HEK293 (cell line): ENCODE data around the gene LRRC75A.

ENCODE experiments used
- CTCF ChIA-PET: fragments of 350-600 bp; formaldehyde crosslinking; extraction: SDS; loops from one replicate; lab custom pipeline; 2021; ENCODE audit warnings: antibody characterized with exemption; lab: Yijun Ruan, JAX
- POLR2A ChIA-PET: fragments of 300-600 bp; formaldehyde crosslinking; extraction: SDS; loops from one replicate; lab custom pipeline; 2020; ENCODE audit warnings: antibody characterized with exemption, inconsistent platforms; lab: Yijun Ruan, JAX
- H3K27ac ChIP-seq: fragments of 200-500 bp; sonication (Bioruptor generic); 2 replicates; pipeline ENCODE4 v1.5.1; 2014; ENCODE audit warnings: low read depth, low read length, control low read depth, inconsistent platforms; ENCODE audit errors: extremely low read depth
- H3K36me3 ChIP-seq, 2 experiments: fragments of 200-500 bp in 1 of 2; sonication (Bioruptor generic) in 1 of 2; 1 replicate in 1 of 2; 2 replicates in 1 of 2; pipeline ENCODE4 v1.5.1; 2014 to 2017; ENCODE audit warnings: inconsistent platforms in 2 of 2, low read length in 2 of 2; ENCODE audit not compliant: control insufficient read depth in 2 of 2, insufficient read depth in 1 of 2
- H3K4me1 ChIP-seq: fragments of 200-500 bp; sonication (Bioruptor generic); 2 replicates; pipeline ENCODE4 v1.5.1; 2014; ENCODE audit warnings: mild to moderate bottlenecking, low read length, inconsistent platforms; ENCODE audit not compliant: control insufficient read depth, insufficient read depth
- H3K4me3 ChIP-seq: 2 replicates; pipeline ENCODE4 v1.5.1; 2011; ENCODE audit warnings: low read depth, mild to moderate bottlenecking, control low read depth, low read length, moderate library complexity
- H3K9me3 ChIP-seq: fragments of 200-500 bp; sonication (Bioruptor generic); 2 replicates; pipeline ENCODE4 v1.5.1; 2014; ENCODE audit warnings: low read depth, low read length, inconsistent platforms; ENCODE audit not compliant: control insufficient read depth, insufficient read depth
- GLIS2 ChIP-seq: fragments of 450-650 bp; formaldehyde crosslinking; IDR thresholded peaks from 2 replicates; pipeline ENCODE4 v1.5.1; 2016; ENCODE audit warnings: missing biosample characterization, missing genetic modification characterization
- KLF9 ChIP-seq: fragments of 450-650 bp; formaldehyde crosslinking; IDR thresholded peaks from 2 replicates; pipeline ENCODE4 v1.5.1; 2016; ENCODE audit warnings: missing biosample characterization, missing genetic modification characterization, low read depth
- MZF1 ChIP-seq: fragments of 450-650 bp; formaldehyde crosslinking; IDR thresholded peaks from 2 replicates; pipeline ENCODE4 v1.5.1; 2017; ENCODE audit warnings: missing biosample characterization, missing genetic modification characterization, borderline replicate concordance
- REST ChIP-seq: fragments of 450-650 bp; formaldehyde crosslinking; IDR thresholded peaks from 2 replicates; pipeline ENCODE4 v1.5.1; 2016; ENCODE audit warnings: missing biosample characterization, missing genetic modification characterization
- SCRT2 ChIP-seq: fragments of 450-650 bp; formaldehyde crosslinking; IDR thresholded peaks from 2 replicates; pipeline ENCODE4 v1.5.1; 2016; ENCODE audit warnings: missing biosample characterization, missing genetic modification characterization
- YY2 ChIP-seq: fragments of 450-650 bp; formaldehyde crosslinking; IDR thresholded peaks from 2 replicates; pipeline ENCODE4 v1.5.1; 2016; ENCODE audit warnings: missing biosample characterization, missing genetic modification characterization
- ZBTB17 ChIP-seq: fragments of 450-650 bp; formaldehyde crosslinking; IDR thresholded peaks from 2 replicates; pipeline ENCODE4 v1.5.1; 2016; ENCODE audit warnings: missing biosample characterization, missing genetic modification characterization
- ZNF16 ChIP-seq: fragments of 450-650 bp; formaldehyde crosslinking; IDR thresholded peaks from 2 replicates; pipeline ENCODE4 v1.5.1; 2016; ENCODE audit warnings: low read depth, missing biosample characterization, missing genetic modification characterization
- ZNF366 ChIP-seq: fragments of 450-650 bp; formaldehyde crosslinking; conservative IDR thresholded peaks from 2 replicates; pipeline ENCODE4 v1.5.1; 2016; ENCODE audit warnings: missing biosample characterization, missing genetic modification characterization
- ZNF473 ChIP-seq: fragments of 450-650 bp; formaldehyde crosslinking; IDR thresholded peaks from 2 replicates; pipeline ENCODE4 v1.5.1; 2017; ENCODE audit warnings: missing biosample characterization, missing genetic modification characterization
- ZNF544 ChIP-seq: fragments of 450-650 bp; formaldehyde crosslinking; IDR thresholded peaks from 2 replicates; pipeline ENCODE4 v1.5.0; 2017; ENCODE audit warnings: missing biosample characterization, missing genetic modification characterization
- ZNF600 ChIP-seq: fragments of 450-650 bp; formaldehyde crosslinking; IDR thresholded peaks from 2 replicates; pipeline ENCODE4 v1.5.1; 2016; ENCODE audit warnings: missing biosample characterization, missing genetic modification characterization
- ZNF623 ChIP-seq: fragments of 450-650 bp; formaldehyde crosslinking; IDR thresholded peaks from 2 replicates; pipeline ENCODE4 v1.5.1; 2016; ENCODE audit warnings: missing biosample characterization, missing genetic modification characterization
- ZNF624 ChIP-seq: fragments of 450-650 bp; formaldehyde crosslinking; IDR thresholded peaks from 2 replicates; pipeline ENCODE4 v1.5.1; 2017; ENCODE audit warnings: missing biosample characterization, missing genetic modification characterization
- ZNF654 ChIP-seq: fragments of 450-650 bp; formaldehyde crosslinking; IDR thresholded peaks from 2 replicates; pipeline ENCODE4 v1.5.1; 2016; ENCODE audit warnings: low read depth, missing biosample characterization, missing genetic modification characterization
- ZNF701 ChIP-seq: fragments of 450-650 bp; formaldehyde crosslinking; IDR thresholded peaks from 2 replicates; pipeline ENCODE4 v1.5.1; 2016; ENCODE audit warnings: missing biosample characterization, missing genetic modification characterization
- ZSCAN16 ChIP-seq: fragments of 450-650 bp; formaldehyde crosslinking; IDR thresholded peaks from 2 replicates; pipeline ENCODE4 v1.5.1; 2016; ENCODE audit warnings: missing biosample characterization, missing genetic modification characterization
- ZSCAN30 ChIP-seq: fragments of 450-650 bp; IDR thresholded peaks from 2 replicates; pipeline ENCODE4 v1.5.1; 2018; ENCODE audit warnings: missing biosample characterization, mild to moderate bottlenecking, missing genetic modification characterization, moderate library complexity
- TF ChIP-seq, protein P1 (sequence below): fragments of 450-650 bp; formaldehyde crosslinking; IDR thresholded peaks from 2 replicates; pipeline ENCODE4 v1.5.1; 2016; ENCODE audit warnings: missing biosample characterization, missing genetic modification characterization
- TF ChIP-seq, protein P2 (sequence below): fragments of 450-650 bp; formaldehyde crosslinking; IDR thresholded peaks from 2 replicates; pipeline ENCODE4 v1.5.1; 2017; ENCODE audit warnings: missing biosample characterization, missing genetic modification characterization

Gene LRRC75A

DNA sequence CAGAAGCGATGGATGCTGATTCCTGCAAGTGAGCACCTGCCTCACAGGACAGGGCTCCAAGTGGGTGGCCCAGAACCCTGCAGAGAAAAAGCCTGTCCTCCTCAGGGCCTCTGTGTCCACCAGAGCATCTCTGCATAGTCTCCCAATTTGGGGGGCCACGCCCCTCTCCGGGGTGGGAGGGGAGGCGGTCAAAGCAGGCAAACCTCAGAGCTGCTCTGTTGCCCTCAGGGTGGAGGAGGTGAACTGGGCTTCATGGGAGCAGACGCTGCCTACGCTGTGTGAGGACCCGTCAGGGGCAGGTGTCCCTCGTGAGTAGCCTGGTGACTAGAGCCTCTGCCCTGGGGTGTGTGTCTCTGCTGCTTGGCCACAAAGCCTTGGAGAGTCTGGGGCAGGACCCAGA lies 57.3 kb downstream of the LRRC75A start:
- TF ChIP-seq ZNF473 (tag by site-specific recombination) (no peak), ZBTB17 (tag by site-specific recombination) (0 out of 2 replicates have a peak, but pooled peaks have one; percentile 4), ZSCAN16 (tag by site-specific recombination) (no peak), REST (no peak), MZF1 (tag by site-specific recombination) (no peak), ZNF654 (no peak), ZNF701 (tag by site-specific recombination) (no peak), ZNF624 (tag by site-specific recombination) (no peak), ZNF366 (tag by site-specific recombination) (no peak), YY2 (tag by site-specific recombination) (no peak), GLIS2 (tag by site-specific recombination) (no peak), ZNF544 (no peak), KLF9 (tag by site-specific recombination) (0 out of 2 replicates have a peak, but pooled peaks have one; percentile 42), SCRT2 (tag by site-specific recombination) (no peak), ZNF623 (tag by site-specific recombination) (no peak), ZNF16 (tag by site-specific recombination) (no peak)
- TF ChIP-seq, protein P1, sequence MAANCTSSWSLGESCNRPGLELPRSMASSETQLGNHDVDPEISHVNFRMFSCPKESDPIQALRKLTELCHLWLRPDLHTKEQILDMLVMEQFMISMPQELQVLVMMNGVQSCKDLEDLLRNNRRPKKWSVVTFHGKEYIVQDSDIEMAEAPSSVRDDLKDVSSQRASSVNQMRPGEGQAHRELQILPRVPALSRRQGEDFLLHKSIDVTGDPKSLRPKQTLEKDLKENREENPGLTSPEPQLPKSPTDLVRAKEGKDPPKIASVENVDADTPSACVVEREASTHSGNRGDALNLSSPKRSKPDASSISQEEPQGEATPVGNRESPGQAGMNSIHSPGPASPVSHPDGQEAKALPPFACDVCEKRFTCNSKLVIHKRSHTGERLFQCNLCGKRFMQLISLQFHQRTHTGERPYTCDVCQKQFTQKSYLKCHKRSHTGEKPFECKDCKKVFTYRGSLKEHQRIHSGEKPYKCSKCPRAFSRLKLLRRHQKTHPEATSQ (tag by site-specific recombination): no peak
- POLR2A ChIA-PET: no interaction called here
- Histone ChIP-seq H3K9me3 (no peaks in the 10 kb centered on the region), H3K36me3 (peaks cover 0 to 6% of the 10 kb centered on the region in 2 experiments; a peak in 1 of 3 replicates), H3K27ac (no peak overlapping the region), H3K4me1 (no peaks in the 10 kb centered on the region), H3K4me3 (no peak overlapping the region)
- CTCF ChIA-PET: no interaction called here

GRCh38 chr17:16433514-16433913 lies 58.5 kb downstream of the LRRC75A start:
- ChIA-PET CTCF (interaction anchor here (0.6 to 1.8 kb wide), 2 partner anchors 59 to 69 kb away, joined by 7 to 9 read pairs; no protein-coding TSS in a partner anchor), POLR2A (interaction anchor here (2.0 kb wide), 1 partner anchor 53 kb away, joined by 8 read pairs; the partner anchor contains the start of gene UBB)
- no peak overlapping the region for H3K27ac ChIP-seq
- H3K36me3 ChIP-seq: no peaks in the 10 kb centered on the region
- no peak for TF ChIP-seq ZSCAN30 (tag by site-specific recombination)
- TF ChIP-seq GLIS2 (tag by site-specific recombination): peak; percentile 44
- no peaks in the 10 kb centered on the region for H3K9me3 ChIP-seq
- H3K4me3 ChIP-seq: no peak overlapping the region
- no peaks in the 10 kb centered on the region for H3K4me1 ChIP-seq

DNA sequence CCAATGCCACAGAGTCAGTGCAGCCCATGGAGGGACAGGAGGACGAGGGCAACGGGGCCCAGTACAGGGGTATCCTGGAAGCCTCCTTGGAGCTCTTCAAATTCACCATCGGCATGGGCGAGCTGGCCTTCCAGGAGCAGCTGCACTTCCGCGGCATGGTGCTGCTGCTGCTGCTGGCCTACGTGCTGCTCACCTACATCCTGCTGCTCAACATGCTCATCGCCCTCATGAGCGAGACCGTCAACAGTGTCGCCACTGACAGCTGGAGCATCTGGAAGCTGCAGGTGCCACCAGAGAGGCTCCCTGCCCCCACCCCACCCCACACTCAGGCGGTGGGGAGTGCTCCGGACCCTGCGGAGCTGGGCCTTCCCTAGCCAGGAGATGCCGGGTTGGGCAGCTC lies 60.0 kb downstream of the LRRC75A start:
- no peaks in the 10 kb centered on the region for H3K4me1 ChIP-seq
- H3K4me3 ChIP-seq: no peak overlapping the region
- no peak overlapping the region for H3K27ac ChIP-seq
- H3K9me3 ChIP-seq: no peaks in the 10 kb centered on the region
- peak; percentile 62 for TF ChIP-seq ZNF600 (tag by site-specific recombination)
- TF ChIP-seq, protein P2, sequence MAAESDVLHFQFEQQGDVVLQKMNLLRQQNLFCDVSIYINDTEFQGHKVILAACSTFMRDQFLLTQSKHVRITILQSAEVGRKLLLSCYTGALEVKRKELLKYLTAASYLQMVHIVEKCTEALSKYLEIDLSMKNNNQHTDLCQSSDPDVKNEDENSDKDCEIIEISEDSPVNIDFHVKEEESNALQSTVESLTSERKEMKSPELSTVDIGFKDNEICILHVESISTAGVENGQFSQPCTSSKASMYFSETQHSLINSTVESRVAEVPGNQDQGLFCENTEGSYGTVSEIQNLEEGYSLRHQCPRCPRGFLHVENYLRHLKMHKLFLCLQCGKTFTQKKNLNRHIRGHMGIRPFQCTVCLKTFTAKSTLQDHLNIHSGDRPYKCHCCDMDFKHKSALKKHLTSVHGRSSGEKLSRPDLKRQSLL (tag by site-specific recombination): no peak
- no peaks in the 10 kb centered on the region for H3K36me3 ChIP-seq
- ChIA-PET POLR2A (interaction anchor here (0.5 to 2.0 kb wide), 3 partner anchors 11 to 51 kb away, joined by 4 to 8 read pairs (median 4); partner anchors contain the start of gene UBB), CTCF (interaction anchor here (0.7 to 1.8 kb wide), 2 partner anchors 68 to 1159 kb away, joined by 3 to 7 read pairs; no protein-coding TSS in a partner anchor)
